GM23248 (cell line): ENCODE results near the gene CLCN7.

ENCODE experiments used
- EZH2 ChIP-seq: fragments of 200-600 bp; sonication (generic); IDR thresholded peaks from 2 replicates; pipeline ENCODE4 v1.6.1; 2018; ENCODE audit warnings: antibody characterized with exemption, mild to moderate bottlenecking; ENCODE audit not compliant: insufficient read depth, poor library complexity, severe bottlenecking
- EZH2phosphoT487 ChIP-seq: fragments of 200-600 bp; sonication (generic); IDR thresholded peaks from 2 replicates; pipeline ENCODE4 v1.6.1; 2018; ENCODE audit warnings: antibody characterized with exemption, moderate library complexity, mild to moderate bottlenecking, low read depth; ENCODE audit not compliant: insufficient read depth

DNA sequence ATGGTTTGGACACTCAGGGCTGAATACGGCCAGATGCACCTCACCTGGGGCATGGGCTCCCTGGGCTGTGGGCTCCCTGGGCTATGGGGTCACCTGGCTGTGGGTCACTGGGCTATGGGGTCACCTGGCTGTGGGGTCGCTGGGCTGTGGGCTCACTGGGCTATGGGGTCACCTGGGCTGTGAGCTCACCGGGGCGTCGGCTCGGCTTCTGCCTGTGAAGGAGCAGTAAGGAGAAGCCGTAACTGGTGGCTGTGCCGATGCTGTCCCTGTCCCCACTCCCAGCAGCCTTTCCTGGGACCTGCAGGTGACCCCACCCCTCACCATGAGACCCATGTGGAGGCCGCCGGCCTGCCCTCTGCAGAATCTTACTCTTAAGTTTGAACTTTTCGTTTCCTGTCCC, 45.8 kb downstream of the CLCN7 start:
- no peak for TF ChIP-seq EZH2
- TF ChIP-seq EZH2phosphoT487, result no peak
